GM18505 (cell line): ENCODE measurements around the gene MPP2.

Experiments used
- ATAC-seq: cut with Tn5 transposase; IDR thresholded peaks from one replicate; pipeline ENCODE4 v1.9.1; 2021; ENCODE audit not compliant: unreplicated experiment
- POLR2A ChIP-seq: IDR thresholded peaks from 4 replicates; pipeline ENCODE4 v1.6.1; 2011; ENCODE audit warnings: borderline replicate concordance; ENCODE audit not compliant: insufficient read depth, insufficient read length; ENCODE audit errors: extremely low read depth

Gene MPP2

DNA sequence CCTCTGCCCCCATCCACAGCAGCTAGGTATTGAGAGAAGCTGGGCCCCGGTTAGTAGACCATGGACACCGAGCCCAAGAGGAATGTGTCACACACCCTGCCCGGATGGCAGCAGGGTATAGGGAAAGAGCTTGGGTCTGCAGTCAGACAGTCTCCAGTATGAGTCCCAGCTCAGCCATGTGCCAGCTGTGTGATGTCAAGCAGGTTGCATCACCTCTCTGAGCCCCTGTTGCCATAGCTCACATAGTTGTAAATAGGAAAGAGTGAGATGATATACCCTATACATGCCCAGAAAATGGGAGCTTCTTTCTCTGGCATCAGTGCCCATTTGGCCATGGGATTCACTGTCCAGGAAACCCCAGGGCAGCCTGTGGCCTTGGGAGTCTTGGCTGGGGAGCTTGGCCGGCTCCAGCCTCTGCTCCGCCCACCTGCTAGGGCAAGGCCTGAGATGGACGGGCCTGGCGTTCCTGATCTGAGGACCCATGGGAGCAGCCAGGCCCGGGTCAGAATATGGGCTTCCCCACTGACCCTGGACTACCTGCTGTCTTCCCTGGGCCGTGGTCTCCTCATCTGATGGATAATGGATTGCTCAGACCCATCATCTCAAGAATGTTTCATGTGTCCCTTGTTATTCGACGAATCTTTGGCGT, 47.1 kb downstream of the MPP2 start:
- no peak for TF ChIP-seq POLR2A
- ATAC-seq: no peak

GRCh38 chr17:43857957-43858600, 49.3 kb downstream of the MPP2 start:
- ATAC-seq: no peak
- TF ChIP-seq POLR2A: no peak

DNA sequence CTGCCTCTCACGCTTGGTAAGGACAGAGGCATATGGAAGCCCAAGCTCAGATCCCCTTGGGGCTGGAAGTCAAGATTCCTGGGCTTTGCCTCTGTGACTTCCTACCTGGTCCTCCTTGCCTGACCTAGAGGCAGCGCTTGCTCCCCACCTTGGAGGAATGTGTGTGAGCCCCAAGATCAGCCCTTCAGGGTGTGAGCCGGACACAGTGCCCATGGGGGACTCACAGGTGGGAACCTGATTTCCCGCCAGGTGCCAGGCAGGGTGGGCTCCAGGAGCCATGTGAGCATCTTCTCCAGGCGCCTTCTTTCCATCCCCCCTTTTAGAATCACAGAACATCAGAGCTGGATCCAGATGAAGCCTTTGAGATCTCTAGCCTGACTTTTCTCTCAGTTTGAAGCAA, 50.2 kb downstream of the MPP2 start:
- no peak for TF ChIP-seq POLR2A
- ATAC-seq: no peak

DNA sequence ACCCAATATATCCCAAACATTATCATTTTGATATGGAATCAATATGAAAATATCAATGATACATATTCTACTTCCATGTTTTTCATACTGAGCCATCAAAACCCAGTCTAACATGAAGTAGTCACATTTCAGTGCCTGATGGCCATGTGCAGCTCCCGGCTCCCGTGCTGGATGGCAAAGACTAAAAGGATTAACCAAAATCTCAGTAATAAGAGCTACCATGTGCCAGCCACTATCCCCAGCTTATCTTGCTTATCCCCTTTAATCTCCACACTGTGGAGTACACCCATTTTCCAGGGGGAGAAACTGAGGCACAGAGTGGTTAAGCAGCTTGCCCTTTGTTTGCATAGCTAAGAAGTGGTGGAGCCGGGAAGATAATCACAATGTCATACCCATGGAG, 51.2 kb downstream of the MPP2 start:
- TF ChIP-seq POLR2A: no peak
- no peak for ATAC-seq

GRCh38 chr17:43855061-43855460, 52.3 kb downstream of the MPP2 start:
- ATAC-seq: no peak
- TF ChIP-seq POLR2A: no peak

DNA sequence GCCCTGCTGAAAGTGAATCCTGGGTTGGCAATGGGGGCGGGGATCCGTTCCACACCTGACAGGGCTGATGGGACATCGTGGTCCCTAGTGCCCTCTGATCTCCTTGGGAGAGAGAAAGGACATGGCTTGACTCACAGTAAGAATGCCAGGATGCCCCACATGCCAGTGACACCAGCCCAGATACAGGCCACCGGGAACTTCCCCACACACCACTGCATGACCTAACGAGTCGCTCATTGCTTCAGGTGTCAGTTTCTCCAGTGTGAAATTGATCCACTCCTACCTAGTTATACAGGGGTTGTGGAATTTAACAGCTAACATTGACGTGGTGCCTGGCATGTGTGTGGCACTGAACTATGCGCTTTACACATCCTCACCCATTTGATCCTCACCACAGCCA, 52.8 kb downstream of the MPP2 start:
- ATAC-seq: no peak
- TF ChIP-seq POLR2A: no peak

DNA sequence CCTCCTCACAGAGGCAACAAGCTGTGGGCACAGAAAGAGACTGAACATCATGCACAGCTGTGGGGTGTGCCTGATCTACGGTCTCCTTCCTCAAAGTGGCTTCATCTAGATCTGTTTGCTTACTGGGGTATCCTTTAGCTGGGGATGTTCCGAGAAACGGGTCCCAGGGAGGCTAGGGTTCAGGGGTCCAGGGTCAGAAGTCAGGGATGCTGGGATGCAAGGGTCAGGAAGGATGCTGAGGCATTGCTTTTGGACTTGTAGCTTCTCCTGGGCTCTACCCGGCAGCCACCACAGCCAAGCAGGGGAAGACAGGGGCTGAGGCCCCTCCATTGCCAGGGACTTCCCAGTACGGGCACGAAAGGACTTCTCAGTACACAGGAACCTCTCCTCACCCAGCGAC, 53.8 kb downstream of the MPP2 start:
- TF ChIP-seq POLR2A: no peak
- no peak for ATAC-seq

DNA sequence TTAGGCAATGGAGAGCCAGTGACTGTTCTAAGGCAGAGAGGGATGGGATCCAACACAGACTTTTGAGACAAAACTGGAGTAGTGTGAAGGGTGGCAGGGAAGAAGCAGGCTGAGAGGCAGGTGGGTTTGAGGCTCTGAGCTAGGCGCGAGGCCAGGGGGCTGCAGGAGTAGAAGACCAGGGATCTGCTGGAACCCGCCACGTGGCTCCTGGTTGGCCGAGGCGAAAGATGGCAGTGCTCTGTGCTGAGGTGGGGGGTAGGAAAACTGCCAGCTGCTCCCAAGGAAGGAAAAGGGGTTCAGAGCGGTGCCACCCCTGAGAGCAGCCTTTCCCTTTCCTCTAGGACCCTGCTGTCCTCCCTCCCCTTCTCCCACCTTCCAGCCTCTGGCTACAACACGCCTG, 54.8 kb downstream of the MPP2 start:
- TF ChIP-seq POLR2A: no peak
- no peak for ATAC-seq

DNA sequence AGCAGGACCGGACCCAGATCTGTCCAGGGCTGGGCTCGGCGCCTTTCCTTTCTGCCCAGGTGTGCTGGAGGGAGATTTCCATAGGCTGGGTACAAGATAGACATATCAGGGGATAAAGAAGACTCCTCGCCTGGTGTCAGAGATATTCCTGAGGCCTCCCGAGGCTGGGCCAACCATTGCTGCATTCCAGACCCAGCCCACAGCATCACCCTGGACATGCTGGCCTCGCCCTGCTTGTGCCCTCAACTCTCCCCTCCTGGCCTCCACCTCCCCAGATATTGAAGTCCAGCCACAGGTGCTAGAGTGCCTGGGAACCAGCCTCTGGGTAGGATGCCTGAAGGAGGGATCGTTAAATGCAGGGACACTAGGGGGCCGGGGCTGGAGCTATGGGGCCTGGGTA, 58.2 kb downstream of the MPP2 start:
- ATAC-seq: no peak
- no peak for TF ChIP-seq POLR2A

GRCh38 chr17:43848601-43849000, 58.7 kb downstream of the MPP2 start:
- no peak for ATAC-seq
- TF ChIP-seq POLR2A: no peak

DNA sequence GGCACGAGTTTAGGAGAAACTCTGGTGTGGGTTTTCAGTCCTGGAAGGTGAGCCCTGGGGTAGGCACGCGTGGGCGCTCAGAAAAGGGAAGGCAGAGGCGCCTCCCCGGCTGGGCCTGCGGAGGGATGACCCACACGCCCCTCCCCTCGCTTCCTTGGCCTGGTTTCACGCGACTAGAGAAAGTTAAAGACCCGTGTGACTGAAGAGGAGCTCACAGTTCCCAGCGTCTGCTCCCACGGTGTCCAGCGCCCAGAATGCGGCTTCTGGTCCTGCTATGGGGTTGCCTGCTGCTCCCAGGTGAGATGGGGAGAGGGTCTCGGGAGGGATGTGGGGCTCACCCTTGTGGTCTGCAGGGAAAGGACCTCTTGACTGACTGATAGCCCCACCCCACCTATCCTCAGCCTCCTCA, 60.4 kb downstream of the MPP2 start, which contains the start of gene CD300LG:
CD300LG (plus strand) TSS at position 214 of the 409 bp plus-strand sequence; CDS start at position 255, 41 bp downstream.
- TF ChIP-seq POLR2A: no peak

GRCh38 chr17:43846221-43846712, 61.1 kb downstream of the MPP2 start:
- no peak for TF ChIP-seq POLR2A
- ATAC-seq: no peak

More for the DNA sequence above, 60.4 kb downstream of the MPP2 start, which contains the start of gene CD300LG:
- no peak for ATAC-seq

DNA sequence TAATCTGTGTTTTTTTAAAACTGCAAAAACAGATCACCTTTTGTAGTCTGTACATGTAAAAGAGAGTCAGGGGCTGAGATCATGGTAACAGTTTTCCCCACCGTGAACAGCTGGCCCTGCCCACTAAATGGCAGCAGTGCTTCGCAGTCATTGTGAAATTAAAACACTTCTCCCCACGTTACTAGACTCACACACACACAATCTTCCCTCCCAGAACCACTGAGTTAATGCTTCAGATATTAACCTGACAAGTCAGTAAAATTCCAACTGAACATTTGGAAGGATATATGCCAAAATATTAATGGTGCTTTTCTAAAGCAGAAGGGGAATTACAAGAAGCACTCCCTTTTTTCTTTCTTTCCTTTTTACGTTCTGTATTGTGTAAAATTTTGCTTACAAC, 61.6 kb downstream of the MPP2 start:
- no peak for TF ChIP-seq POLR2A
- no peak for ATAC-seq

DNA sequence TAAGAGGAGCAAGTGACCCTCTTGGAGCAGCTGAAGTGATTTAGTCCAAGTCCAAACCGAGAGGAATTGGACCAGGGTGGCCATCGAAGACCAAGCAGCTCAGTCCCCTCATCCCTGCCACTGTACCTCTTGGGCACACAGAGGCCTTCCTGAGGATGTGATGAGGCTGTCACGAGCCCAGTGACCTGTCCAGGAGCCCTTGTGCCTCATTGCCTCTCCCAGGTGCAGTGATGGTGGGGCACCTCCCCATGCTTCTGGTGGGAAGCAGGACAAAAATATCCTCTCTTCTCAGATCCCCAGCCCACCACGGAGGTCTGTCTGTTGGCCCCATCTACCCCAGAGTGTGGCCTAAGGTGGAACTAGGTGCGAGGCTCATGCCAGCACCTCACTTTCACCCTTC, 63.1 kb downstream of the MPP2 start:
- no peak for TF ChIP-seq POLR2A
- no peak for ATAC-seq
